ENCODE data around the gene PIP5K1C.

- TF ChIP-seq CTCF (IDR thresholded peaks at IDR 0.05; ENCODE audit: poor library complexity, severe bottlenecking) (no peak), RAD21 (conservative IDR thresholded peaks at IDR 0.05) (no peak), POLR2AphosphoS5 (IDR thresholded peaks at IDR 0.05) (no peak), REST (IDR thresholded peaks at IDR 0.05; ENCODE audit: borderline replicate concordance) (no peak), EZH2 (IDR thresholded peaks at IDR 0.05; ENCODE audit: borderline replicate concordance, insufficient read depth, low read length, poor library complexity, severe bottlenecking) (no peak), EP300 (conservative IDR thresholded peaks at IDR 0.05; ENCODE audit: poor library complexity, severe bottlenecking) (no peak), SMC3 (conservative IDR thresholded peaks at IDR 0.05; ENCODE audit: poor library complexity) (no peak), MXI1 (conservative IDR thresholded peaks at IDR 0.05; ENCODE audit: poor library complexity, severe bottlenecking) (no peak), TAF1 (IDR thresholded peaks at IDR 0.05; ENCODE audit: low read depth) (no peak)
Observed at GRCh38 chr19:3743486-3743885, 43.2 kb upstream of the PIP5K1C start.
